Sciatic nerve (tissue), 2 donors: ENCODE results near the gene TUBGCP3. TPM values are rescaled to one million over a fixed set of nuclear protein-coding genes. Genes with fewer than 3 reads are reported as not detected.
"Not testable (repeated sequence)": the region's sequence is repeated elsewhere in the genome, so short reads cannot be mapped to it uniquely, and the experiment has no call there.

Experiments
- ATAC-seq: fragments of 200-7000 bp; cut with Tn5 transposase; one replicate; pipeline ENCODE4 v1.9.1; 2020; ENCODE audit warnings: mild to moderate bottlenecking, moderate library complexity
- DNase-seq: peaks from one replicate; pipeline ENCODE4 v3.0.0-alpha.2; 2020; ENCODE audit warnings: low spot score
- intact Hi-C: fragments of 100-400 bp; cut with DNase I; formaldehyde crosslinking; loops from one replicate; pipeline ENCODE4 v1.14.2; 2022
- total RNA-seq: library from RNA; stranded (reverse); fragmentation: NEBNext Ultra II Directional; extraction: Animal tissue kit (Norgen Biotek cat#: 25700); gene quantifications from one replicate; pipeline ENCODE4 v1.2.1, GENCODE V29; 2021
- donor health status: DM: no; HTN: no; CAD: no.
- donor health status: DM: no; HTN: no; CAD: no.

Gene TUBGCP3
- total RNA-seq, 1 donor from 2014 or later, result 48.9 TPM

DNA sequence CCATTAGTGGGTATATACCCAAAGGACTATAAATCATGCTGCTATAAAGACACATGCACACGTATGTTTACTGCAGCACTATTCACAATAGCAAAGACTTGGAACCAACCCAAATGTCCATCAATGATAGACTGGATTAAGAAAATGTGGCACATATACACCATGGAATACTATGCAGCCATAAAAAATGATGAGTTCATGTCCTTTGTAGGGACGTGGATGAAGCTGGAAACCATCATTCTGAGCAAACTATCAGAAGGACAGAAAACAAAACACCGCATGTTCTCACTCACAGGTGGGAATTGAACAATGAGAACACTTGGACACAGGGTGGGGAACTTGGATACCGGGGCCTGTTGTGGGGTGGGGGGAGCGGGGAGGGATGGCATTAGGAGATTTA lies 39.0 kb downstream of the TUBGCP3 start:
- ATAC-seq, intact Hi-C loops, DNase-seq: not testable (repeated sequence)

DNA sequence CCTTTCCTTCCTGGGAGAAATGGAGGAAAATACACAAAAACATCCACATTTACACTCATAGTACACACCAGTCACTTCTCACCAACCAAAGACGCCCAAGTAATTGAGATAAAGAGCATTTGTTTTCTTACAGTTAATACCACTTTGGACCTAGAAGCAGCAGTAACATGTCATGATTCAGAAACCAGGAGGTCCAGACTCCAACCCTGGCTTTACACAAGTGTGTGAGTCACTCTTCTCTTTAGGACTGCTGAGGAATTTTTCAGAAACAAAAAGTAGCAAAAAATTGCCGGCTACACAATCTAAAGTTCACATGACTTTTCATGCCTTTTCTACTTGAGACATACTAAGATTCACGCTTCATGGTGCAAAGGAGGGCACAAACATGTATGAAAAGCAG lies 42.1 kb downstream of the TUBGCP3 start:
- intact Hi-C loops, result no loop called here
- DNase-seq (no peak), ATAC-seq (no peak)

DNA sequence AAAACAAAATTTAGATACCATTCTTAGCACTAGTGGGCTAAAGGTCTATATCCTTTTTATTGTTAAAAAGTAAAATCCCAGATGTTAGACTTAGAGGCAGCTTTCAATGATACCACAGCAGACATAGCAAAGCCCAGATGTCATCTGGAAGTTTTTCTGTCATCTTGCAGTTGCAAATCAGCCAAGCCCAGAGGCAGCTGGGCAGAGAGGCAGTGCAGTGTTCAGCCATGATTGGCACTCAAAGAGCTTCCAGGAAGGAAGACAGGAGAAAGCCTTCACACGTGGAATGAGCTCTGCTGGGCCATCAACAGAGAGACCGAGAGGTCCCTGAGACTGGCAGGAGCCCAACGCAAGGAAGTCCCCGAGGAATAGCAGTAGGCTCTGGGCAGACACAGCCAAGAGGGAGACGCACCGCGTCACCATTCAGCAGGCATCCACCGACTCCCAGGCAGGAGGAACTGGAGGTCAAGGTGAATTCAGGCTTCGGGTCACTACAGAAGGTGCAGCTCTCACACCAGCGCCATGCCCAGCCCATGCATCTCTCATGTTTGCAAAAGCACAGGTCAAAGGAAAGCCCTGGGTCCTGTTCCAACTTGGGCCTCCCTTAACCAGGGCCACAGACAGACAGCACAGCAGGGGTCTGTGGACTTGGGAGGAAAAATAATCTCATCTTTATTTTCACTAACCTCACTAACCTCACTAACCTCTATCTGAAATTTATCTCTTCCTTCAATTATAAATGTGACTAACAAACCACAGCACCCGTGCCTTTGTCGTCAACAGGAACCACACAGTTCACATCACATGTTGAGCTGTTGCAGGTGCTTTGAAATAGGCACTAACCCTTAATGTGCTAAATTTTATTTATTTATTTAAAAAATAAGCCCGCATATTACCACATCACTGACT lies 54.9 kb downstream of the TUBGCP3 start:
- intact Hi-C loops, result no loop called here
- no peak for ATAC-seq
- no peak for DNase-seq

DNA sequence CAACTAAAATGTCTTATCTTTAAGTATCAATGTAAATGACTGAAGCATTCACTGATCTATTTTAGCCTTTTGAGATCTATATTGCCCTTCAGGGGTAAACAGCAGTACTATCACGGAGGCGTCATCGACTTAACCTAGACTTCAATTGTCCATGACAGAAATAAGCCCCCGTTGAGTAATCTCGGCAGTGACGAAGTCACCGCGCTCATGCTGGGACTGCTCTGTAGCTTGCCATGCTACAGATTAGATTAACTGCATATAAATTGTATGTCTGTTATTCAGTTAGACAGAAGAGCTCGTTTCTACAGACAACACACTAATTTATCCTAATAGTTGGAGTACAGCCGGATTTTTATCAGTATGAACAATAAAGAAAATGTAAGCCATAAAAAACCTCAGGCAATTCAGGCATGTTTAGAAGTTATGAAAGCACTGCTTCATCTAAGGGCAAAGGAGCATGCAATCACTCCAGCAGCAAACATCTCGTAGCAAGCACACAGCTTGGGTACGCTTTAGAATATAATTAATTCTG lies 56.6 kb downstream of the TUBGCP3 start:
- no peak for ATAC-seq
- DNase-seq, result no peak
- intact Hi-C loops, result no loop called here

DNA sequence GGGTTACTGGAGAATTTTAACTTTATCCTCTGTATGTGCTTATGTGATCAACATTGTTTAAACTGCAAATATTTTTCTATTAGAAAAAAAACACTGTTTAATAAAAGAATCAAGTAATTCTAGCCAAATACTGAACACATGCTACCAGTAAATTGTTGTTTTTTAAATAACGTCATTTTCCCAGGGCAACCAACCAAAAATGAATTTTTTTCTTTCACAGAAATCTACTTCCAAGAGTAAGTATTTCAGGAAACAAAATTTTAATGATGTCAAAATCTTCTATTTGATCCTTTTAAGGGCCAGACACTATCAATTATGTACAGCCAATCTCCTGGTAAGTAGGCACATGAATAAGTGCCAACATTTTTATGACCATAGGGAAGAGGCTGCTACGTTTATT lies 57.1 kb downstream of the TUBGCP3 start:
- intact Hi-C loops, result no loop called here
- ATAC-seq (no peak), DNase-seq (no peak)

DNA sequence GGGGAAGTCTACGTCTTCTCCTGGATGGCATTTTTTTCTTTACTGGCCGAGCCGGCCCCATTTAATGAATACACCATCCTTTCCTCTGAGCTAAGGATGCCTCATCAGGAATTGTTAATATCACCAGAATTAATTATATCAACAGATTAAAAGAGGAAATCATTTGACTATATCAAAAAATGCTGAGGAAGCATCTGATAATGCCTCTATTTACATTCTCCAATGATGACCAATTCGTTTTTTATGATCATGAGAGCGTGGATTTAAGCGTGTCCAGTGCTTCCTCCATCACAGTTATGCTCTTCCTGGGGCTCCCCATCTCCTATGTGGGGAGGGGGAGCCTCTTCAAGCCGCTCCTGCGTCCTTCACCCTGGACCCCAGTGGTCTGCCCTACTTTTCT lies 58.7 kb downstream of the TUBGCP3 start:
- DNase-seq (no peak), ATAC-seq (no peak)

DNA sequence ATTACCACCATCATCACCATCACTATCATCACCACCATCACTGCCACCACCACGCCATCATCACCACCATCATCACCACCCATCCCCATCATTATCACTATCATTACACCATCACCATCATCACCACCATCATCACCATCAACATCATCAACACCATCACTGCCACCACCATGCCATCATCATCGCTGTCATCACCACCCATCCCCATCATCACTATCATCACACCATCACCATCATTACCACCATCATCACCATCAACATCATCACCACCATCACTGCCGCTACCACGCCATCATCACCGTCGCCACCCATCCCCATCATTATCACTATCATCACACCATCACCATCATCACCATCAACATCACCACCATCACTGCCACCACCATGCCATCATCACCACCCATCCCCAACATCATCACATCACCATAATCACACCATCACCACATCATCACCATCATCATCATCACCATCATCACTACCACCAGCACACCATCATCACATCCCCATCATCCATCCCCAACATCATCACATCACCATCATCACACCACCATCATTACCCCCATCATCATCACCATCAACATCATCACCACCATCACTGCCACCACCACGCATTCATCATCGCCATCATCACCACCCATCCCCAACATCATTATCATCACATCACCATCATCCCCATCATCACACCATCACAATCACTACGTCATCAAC lies 61.7 kb downstream of the TUBGCP3 start:
- no peak for DNase-seq
- no peak for ATAC-seq
- intact Hi-C loops, result no loop called here

More for the DNA sequence above, 58.7 kb downstream of the TUBGCP3 start:
- intact Hi-C loops, result no loop called here

DNA sequence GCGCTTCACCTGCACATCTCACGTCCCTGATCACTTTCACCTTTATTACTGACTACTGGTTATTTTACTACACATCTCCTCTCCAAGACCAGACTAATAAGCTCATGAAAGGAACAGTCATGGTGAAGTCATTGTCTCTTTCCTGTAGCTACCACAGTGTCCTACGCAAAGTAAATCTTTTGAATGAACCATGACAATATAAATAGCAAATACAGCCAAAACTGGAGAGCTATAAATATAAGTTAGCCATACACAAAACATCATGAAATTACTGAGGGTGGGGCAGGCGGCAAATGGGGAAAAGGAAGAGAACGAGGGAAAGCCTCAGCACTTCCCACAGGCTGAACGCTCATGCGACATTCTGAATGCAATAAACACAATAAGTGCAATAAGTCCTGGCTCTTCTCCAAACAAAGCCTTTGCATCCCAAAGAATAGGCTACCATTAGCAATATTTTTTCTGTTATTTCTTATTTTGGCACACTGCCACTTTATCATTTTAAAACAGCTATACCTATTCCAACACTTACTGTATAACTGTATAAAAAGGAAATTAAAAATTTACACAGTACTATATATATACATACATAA lies 62.5 kb downstream of the TUBGCP3 start:
- intact Hi-C loops, result no loop called here
- no peak for ATAC-seq
- DNase-seq, result no peak

DNA sequence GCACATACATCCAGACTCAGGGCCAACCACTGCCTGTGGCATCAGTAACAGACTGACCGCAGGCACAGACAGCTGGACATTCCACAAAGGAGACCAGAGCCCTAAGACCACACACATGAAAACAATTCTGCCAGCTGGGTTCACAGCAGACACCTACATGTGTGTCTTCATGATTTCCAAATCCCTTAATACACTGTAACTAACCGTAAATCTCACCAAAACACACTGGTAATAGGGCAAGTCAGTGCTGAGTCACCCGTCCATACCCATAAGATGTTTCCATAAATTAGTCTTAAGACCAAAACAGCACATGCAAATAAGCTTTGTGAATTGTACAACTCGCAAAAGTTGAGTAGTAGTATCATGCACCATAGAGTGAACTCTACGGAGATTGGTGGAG lies 65.4 kb downstream of the TUBGCP3 start:
- no peak for ATAC-seq
- DNase-seq, result no peak
- intact Hi-C loops, result no loop called here

DNA sequence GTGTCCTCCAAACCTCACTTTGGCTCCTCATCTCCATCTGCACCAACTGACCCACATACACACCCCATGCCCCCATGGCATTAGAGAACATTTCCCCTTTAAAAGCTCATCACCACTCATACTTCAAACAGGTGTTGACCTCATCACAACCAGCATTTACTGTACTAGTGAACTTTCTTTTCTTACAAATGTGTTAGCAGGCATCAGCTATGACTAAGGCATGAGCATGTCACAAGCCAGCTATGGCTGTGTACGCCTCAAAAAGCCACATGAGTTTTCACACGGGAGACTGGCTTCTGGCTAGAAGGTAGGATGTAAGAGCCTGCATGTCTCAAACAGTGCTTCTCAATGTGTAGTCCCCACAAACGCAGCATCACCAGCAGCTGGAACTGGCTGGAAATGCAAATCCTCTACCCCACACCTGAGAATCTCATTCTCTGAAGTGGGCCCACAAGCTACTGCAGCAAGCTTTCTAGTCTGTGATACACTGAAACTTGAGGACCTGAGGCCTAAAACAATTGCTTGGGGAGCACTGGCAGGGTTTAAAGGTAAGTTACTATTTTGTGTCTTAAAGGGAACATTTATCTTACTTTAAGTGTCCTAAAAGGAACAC lies 66.8 kb downstream of the TUBGCP3 start:
- intact Hi-C loops, result no loop called here
- no peak for ATAC-seq

DNA sequence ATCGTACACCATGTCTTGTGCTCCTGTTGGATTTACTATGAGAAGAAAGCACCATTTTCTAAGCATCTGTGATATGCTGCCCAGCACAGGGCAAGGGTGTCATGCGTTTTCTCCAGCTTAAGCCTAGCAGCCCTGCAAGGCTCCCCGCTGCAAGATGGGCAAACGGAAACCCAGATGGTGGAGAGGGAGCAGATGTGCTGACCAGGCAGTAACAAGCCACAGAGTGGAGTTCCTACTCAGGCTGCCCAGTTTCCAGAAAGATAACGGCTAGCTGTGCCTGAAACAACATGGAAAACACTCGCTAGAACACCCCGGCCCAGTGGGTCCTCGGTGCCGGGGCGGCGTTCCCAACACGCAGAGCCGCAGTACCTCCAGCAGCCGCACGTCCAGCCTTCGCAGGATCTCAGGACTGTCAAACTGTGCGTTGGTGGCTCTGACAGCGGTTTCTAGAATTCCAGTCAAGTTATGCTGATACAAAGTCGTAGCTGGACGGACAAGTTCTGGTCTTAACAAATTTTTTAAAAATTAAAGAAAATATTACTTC lies 68.4 kb downstream of the TUBGCP3 start:
- no peak for ATAC-seq
- intact Hi-C loops, result no loop called here
- DNase-seq, result no peak

More for the DNA sequence above, 66.8 kb downstream of the TUBGCP3 start:
- DNase-seq, result no peak

DNA sequence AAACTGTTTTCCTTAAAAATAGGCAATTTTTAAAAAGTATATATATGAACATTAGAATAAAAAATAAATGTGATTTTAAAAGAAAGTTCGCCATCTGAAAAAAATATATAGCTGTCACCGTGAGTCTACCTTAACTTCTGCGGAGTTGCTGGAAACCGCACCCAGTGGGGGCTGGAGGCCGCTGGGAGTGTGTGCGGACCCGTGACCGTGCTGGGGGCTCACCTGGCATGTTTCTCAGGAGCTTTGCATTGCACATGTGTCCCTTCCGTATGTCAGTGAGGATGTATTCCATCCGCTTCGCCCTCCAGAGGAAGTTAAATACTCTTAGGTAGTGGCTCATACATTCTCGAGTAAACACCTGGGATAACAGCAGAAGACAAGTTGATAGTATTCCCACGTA lies 71.7 kb downstream of the TUBGCP3 start:
- intact Hi-C loops, result no loop called here
- ATAC-seq (no peak), DNase-seq (no peak)

DNA sequence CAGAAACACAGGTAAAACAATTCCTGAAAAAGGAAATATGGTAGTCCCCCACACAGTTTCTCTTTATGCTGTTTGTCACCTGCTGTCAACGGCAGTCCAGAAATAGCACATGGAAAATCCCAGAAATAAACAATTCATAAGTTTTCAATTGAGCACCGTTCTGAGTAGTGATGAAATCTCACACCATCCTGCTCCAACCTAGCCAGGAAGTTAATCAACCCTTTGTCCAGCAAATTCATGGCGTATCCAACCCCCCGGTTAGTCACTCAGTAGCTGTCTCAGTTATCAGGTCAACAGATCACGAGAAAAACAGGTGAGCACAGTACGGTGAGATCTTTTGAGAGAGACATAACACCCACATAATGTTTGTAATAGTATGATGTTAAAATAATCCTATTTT lies 74.2 kb downstream of the TUBGCP3 start:
- intact Hi-C loops, result no loop called here
- ATAC-seq, result no peak

DNA sequence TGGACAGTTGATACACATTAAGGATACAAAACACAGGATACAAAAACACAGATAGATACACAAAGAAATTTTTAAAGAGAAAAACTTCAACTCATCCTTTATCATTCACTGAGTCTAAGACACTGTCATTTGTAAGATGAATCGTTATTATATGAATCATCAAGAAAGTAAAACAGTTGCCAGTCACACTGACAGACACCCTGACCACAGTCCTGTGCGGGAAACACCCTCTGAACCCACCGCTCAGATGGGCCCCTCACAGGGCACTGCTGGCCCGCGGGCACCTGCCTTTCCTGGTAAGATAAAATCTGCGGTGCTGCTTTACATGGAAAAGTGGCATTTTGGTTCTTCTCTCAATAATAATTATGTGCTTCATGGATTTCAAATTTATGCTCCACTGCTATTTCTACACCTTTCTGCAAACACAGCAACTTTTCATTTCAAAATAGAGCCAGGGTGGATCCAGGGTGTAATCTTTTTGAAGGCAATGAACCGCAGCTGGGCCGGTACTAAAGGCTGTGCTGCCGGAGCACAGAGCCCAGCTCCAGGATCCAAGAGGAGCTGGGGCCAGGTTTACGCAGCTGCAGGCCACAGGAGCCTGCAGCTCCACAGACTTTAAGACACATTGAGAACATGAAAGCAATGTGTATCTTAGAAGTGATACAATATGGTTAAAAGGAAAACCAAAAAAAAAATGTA lies 76.8 kb downstream of the TUBGCP3 start:
- DNase-seq, result no peak
- intact Hi-C loops, result no loop called here
- no peak for ATAC-seq

More for the DNA sequence above, 74.2 kb downstream of the TUBGCP3 start:
- no peak for DNase-seq

DNA sequence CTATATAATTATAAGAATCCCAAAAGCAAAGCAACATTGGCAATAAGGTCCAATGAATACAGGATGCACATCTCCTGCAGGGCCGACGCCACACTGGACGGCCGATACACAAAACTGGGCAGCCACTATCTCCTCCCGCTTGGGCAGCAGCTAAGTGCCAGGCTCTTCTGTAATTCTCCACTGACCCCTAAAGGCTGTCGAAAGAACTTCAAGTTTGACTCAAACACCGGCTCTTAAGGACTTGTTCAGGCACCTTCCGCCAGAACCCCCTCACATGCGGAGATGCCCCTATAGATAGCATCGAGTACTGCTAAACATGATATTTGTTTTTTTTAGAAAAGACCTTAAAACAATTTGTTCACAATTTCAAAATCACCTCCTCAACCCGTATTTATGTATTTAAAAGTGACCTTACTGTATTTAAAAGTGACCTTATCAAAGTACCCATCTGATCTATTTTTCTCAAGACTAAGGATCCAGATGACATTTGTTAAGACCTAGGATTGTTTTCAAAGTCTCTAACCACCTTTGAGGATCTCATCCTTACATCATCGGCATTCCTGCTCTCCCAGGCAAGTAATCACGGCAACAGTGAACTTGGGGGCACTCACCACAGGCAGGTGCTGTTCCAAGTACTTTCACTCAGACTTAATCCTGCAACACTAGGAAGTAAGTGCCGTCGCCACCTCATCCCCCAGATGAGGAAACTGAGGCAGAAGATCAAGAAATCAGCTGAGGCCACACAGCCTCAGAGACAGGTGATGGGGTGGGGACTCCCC lies 77.8 kb downstream of the TUBGCP3 start:
- DNase-seq (no peak), ATAC-seq (peak; percentile 51)

DNA sequence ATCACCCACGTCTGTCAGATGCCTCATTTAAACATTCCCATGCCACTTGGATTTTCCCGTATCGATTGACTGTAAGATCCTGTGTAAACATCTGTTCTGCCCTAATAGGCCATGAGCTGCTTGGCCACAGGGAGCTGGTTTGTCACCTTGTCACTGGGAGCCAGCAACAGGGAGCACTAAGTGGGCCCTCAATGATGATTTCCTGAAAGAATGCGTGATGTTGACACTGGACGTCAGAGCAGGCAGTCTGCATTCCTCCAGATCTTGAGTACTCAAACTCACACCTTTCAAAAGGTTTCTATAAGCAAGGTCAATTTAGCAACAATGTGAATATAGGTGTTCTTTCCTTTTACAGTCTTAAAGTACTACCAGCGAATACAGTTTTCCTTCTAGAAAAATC lies 78.8 kb downstream of the TUBGCP3 start:
- DNase-seq (no peak), ATAC-seq (no peak)
- intact Hi-C loops, result no loop called here

More for the DNA sequence above, 77.8 kb downstream of the TUBGCP3 start:
- intact Hi-C loops, result no loop called here

DNA sequence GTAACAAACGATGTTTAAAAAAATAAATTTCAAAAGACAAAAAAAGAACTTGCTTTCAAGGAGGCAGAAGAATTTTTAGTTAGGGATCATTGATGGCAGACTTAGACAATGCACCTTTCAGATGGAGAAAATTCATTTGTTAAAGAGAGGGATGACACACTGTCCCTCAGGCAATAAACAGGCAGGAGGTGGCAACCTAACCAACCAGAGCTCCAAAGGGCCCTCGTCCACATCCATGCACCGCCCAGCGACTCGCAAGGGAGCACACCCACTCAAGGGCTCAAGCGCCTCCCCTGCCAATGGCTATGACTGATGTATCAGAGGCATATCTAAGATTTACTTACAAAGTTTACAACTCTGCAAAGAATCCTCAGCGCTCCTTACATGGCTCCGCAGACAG lies 81.9 kb downstream of the TUBGCP3 start:
- ATAC-seq, result no peak
- DNase-seq, result no peak
- intact Hi-C loops, result no loop called here

DNA sequence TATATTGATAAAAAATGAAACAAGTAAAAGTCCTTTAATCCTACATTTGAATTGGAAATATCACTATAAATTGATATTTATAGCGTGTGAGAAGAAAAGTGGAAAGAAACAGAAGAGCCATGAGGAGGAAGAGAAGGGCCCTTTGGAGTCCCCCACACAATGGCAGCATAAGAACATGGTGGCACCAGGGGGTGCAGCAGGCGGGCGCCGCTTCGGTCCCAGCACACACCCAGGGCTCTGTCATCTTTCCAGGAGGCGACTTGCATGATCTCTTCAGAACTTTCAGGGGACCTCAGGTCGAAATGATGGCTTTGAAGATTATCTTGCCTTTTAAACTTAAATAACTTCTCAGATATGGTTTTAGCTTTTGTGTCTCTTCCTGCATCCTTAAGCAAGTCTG lies 91.8 kb downstream of the TUBGCP3 start:
- ATAC-seq (no peak), DNase-seq (no peak)
- intact Hi-C loops, result no loop called here
